Measurements from ENCODE around the gene AK4.
"Not testable (repeated sequence)": the region's sequence is repeated elsewhere in the genome, so short reads cannot be mapped to it uniquely, and the experiment has no call there.

Gene AK4

DNA sequence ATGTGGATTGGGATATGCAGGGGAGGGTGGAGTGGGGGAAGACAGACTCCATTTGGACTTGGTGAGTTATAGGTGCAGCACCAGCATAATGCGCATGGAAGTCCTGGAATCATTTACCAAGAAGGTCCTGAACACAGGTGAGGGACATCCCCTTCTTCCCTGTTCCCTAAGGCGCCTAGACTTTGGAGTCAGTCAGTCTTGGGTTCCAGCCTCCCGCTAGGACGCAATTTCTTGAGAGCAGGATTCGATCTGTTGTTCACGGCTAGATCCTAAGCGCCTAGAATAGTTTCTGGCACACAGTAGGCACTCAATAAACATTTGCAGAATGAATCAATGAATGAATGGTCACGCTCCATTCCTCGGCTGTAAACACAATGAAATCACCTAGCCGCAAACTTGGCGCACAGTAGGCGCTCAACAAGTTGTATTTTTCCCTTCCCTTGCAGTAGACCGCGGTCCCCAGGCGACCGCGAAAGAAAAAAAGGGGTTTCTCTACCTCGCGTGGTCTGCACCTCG, 1.0 kb upstream of the AK4 start:
- peak overlapping the region; percentile 74; the same call in 1 of the 2 replicates for H3K4me3 ChIP-seq (ENCODE audit: low read length)
- TF ChIP-seq ZNF274 (IDR thresholded peaks at IDR 0.05; ENCODE audit: low read depth, low read length) = no peak

DNA sequence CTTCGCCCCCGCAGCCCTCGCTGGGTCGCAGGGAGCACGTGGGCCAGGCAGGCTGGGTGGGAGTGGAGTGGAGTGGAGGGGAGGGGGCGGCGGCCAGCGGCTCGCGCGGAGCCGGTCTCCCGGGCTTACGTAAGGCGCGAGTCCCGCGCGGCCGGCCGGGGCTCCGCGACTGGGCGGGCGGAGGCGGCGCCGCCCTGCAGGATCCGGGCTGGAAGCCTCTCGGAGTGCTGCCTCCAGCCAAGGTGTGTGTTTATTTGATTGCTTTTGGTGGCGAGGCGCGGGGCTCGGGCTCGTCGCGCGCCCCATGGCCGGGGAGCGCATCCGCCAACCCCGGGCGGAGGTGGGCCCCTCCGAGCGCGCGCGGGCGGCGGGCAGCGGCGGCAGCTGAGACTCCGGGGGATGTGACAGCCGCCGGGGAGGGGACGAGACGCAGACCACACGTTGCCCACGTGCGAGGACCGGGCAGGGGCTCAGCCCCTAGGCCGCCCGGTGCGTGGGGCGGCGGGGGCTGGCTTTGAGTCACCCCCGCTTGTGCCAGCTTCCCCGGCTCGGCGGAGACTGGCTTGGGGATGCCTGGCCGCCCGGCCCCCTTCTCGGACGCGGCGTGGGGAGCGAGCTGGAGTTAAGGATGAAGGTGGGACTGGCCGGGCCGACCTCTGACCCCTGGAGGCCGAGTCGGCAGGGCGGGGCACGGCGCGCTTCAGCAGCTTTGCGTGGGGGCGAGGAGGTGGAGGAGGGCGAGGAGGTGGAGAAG, 402 bp upstream of the AK4 start:
- no peak for TF ChIP-seq ZNF274 (IDR thresholded peaks at IDR 0.05; ENCODE audit: low read depth, low read length)
- H3K4me3 ChIP-seq (ENCODE audit: low read length) = peak overlapping the region; percentile 74; the same call in 1 of the 2 replicates

GRCh38 chr1:65148548-65149350, 746 bp downstream of the AK4 start:
- no peak for TF ChIP-seq ZNF274 (IDR thresholded peaks at IDR 0.05; ENCODE audit: low read depth, low read length)
- peak overlapping the region; percentile 74; the same call in 1 of the 2 replicates for H3K4me3 ChIP-seq (ENCODE audit: low read length)

DNA sequence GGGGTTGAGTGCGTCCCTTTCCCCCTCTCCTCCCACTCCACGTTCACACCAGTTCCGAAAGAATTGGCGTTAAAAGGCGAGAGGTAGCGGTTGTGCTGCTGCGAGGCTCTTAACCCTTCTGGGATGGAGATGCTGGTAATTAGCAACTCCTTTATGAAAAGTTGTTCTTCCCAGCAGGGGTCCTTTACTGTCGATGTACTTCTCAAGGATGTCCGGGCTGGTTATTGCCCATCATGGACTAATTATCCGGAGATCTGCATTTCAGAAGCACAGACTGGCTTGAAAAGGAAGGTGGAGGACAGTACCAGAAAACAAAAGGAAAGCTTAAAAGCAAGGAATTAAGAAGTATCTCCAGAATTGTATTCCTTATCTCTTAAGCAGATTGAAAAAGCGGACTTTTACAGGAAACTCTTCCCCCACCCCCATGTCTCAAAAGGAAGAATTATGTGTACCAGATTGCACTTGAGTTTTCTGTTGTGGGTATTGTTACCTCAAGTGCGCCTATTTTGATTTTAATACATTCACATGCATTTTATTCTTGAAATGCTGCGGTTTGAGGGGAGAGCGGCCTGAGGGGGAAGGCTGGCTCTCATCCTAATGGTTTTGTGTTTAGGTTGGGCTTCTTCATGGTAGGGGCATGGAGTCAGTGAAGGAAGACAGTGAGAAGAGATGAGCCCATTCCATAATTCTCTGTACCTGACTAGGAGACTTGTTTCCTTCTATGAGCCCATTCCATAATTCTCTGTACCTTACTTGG, 1.5 kb downstream of the AK4 start:
- no peak for TF ChIP-seq ZNF274 (IDR thresholded peaks at IDR 0.05; ENCODE audit: low read depth, low read length)
- peak overlapping the region; percentile 74; the same call in 1 of the 2 replicates for H3K4me3 ChIP-seq (ENCODE audit: low read length)

DNA sequence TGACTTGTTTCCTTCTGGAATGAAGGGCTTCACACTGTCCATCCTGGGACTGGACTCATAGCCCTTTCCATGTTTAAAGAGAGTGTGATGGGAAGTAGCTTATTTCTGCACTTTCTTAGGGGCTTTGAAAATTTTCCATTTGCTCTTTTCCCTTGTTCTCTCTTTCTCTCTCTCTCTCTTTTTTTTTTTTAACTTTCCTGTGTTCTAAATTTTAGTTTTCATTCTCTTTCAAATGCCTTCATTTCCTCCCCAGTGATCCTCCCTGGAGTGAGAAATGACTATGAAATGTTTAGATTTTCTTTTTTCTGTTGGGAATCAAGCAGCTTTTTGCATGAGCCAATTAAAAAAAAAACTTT, 2.1 kb downstream of the AK4 start:
- H3K4me3 ChIP-seq (ENCODE audit: low read length) = no peak overlapping the region
- TF ChIP-seq ZNF274 (IDR thresholded peaks at IDR 0.05; ENCODE audit: low read depth, low read length) = no peak

DNA sequence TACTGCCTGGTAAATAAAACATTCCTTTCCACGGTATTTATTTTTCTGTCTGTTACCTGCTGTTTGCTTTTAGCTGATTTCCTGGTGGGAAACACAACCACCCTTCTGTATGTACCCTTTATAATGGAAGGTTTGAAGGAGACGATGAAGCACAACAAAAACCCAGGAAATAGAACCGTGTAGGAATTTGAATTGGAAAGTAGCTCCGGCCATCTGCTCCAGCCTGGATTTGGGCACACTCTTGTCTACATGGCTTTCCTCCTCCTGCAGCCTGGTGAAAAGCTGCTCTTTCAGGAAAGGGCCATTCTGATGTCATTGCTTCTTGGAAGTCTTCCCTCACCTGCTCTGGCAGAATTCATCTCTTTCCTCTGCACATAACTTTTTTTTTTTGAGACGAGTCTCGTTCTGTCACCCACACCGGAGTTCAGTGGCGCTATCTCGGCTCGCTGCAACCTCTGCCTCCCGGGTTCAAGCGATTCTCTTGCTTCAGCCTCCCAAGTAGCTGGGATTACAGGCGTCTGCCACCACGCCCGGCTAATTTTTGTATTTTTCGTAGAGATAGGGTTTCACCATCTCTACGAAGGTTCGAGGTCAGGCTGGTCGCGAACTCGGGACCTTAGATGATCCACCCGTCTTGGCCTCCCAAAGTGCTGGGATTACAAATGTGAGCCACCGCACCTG, 2.7 kb downstream of the AK4 start:
- no peak overlapping the region for H3K4me3 ChIP-seq (ENCODE audit: low read length)
- no peak for TF ChIP-seq ZNF274 (IDR thresholded peaks at IDR 0.05; ENCODE audit: low read depth, low read length)

DNA sequence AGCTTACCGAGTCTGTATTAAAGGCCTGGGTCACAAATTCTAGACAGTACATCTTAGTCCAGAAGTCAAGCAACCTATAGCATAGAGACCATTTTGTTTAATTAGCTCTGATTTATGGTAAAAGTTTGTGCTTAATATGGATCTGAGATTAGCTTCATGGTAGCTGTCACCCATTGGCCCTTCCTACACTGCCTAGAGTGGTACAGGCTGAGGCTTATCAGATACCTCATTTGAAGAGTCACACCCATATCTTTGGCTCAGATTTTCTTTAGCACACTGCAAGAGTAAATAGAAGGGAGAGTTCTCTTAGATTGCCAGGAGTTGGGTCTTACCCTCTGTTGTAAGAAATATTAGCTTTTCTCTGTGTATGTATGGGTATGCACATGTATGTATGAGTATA, 3.6 kb downstream of the AK4 start:
- H3K4me3 ChIP-seq (ENCODE audit: low read length) = no peak overlapping the region

DNA sequence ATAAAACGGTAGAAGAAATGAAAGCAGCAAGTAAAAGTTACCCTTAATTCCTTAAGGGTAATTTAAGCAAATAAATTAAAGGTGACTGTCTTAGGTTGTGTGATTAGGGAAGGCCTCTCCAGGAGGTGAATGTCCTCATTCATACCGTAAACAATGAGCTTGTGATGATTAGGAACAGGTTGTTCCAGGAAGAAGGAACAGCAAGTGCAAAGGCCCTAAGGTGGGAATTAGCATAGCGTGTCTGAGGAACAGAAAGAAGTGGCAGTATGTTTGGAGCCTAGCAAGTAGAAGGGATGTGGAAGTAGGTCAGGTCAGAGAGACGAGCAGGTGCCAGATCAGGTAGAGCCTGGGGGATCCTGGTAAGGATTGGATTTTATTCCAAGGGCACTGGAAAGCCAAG, 5.6 kb downstream of the AK4 start:
- no peak overlapping the region for H3K4me3 ChIP-seq (ENCODE audit: low read length)
- no peak for TF ChIP-seq ZNF274 (IDR thresholded peaks at IDR 0.05; ENCODE audit: low read depth, low read length)

More for the DNA sequence above, 3.6 kb downstream of the AK4 start:
- TF ChIP-seq ZNF274 (IDR thresholded peaks at IDR 0.05; ENCODE audit: low read depth, low read length) = no peak

DNA sequence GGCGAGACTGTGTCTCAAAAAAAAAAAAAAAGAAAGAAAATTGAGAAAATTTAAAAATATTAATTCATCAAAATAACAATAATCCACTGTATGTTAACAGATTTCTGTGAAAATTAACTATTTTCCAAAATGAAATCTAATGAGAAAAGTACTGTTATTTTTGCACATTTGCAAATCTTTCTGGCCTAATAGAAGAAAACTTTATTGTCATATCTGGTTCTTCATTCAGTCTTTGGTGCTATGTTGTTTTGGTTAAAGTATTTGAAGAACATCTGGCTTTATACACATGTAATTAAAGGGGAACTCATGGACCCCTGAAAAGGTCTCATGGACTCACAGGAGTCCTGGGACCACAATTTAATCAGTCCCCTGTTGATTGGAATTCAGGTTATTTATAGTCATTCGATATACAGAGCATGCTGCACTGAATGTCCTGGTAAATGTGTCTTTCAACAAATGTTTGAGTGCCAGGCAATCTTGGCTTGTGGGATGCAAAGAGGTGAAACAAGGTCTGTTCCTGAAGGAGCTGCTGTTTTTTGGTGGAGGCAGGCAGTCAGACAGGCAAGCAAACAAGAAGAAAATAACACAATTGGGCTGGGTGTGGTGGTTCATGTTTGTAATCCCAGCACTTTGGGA, 9.0 kb downstream of the AK4 start:
- H3K4me3 ChIP-seq (ENCODE audit: low read length) = no peak overlapping the region
- no peak for TF ChIP-seq ZNF274 (IDR thresholded peaks at IDR 0.05; ENCODE audit: low read depth, low read length)

DNA sequence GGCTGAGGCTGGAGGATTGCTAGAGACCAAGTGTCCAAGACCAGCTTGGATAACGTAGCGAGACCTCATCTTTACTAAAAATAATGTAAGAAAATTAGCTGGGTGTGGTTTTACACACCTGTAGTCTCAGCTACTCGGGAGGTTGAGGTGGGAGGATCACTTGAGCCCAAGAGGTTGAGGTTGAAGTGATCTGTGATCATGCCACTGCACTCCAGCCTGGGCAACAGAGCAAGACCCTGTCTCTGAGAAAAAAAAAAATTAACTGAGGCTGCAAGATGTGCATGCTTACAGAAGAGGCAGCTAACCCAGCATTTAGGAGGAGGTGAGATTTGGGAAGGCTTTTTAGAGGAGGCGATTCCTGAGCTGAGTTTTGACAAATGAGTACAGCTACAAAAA, 9.5 kb downstream of the AK4 start:
- H3K4me3 ChIP-seq (ENCODE audit: low read length) = no peak overlapping the region
- no peak for TF ChIP-seq ZNF274 (IDR thresholded peaks at IDR 0.05; ENCODE audit: low read depth, low read length)

GRCh38 chr1:65159291-65159688, 11.3 kb downstream of the AK4 start:
- not testable (repeated sequence) for H3K4me3 ChIP-seq (ENCODE audit: low read length)

GRCh38 chr1:65159801-65160523, 12.0 kb downstream of the AK4 start:
- TF ChIP-seq ZNF274 (IDR thresholded peaks at IDR 0.05; ENCODE audit: low read depth, low read length) = no peak
- no peak overlapping the region for H3K4me3 ChIP-seq (ENCODE audit: low read length)
